HG03521 (cell line): Measurements from ENCODE around the gene DPYSL3.

Experiments
- ATAC-seq: cut with Tn5 transposase; IDR thresholded peaks from one replicate; pipeline ENCODE4 v1.9.1; 2021; ENCODE audit warnings: mild to moderate bottlenecking, moderate library complexity; ENCODE audit not compliant: unreplicated experiment

The DPYSL3 gene

DNA sequence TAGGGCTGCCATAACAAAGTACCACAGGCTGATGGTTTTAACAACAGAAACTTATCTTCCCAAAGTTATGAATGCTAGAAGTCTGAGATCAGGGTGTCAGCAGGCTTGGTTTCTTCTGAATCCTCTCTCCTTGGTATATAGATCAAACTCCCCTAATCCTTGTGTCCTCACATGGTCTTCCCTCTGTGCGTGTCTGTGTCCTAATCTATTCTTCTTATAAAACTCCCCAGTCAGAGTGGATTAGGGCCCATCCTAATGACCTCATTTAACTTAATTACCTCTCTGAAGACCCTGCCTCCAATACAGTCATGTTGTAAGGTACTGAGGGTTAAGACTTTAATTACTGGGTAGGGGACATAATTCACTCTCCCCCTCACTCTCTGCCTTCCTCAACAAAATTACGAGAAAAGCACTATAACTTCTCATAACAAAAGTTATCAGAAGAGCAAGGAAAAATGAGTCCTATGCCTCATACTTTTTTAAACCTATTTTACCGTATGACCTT, 68.6 kb downstream of the DPYSL3 start:
- no peak for ATAC-seq

DNA sequence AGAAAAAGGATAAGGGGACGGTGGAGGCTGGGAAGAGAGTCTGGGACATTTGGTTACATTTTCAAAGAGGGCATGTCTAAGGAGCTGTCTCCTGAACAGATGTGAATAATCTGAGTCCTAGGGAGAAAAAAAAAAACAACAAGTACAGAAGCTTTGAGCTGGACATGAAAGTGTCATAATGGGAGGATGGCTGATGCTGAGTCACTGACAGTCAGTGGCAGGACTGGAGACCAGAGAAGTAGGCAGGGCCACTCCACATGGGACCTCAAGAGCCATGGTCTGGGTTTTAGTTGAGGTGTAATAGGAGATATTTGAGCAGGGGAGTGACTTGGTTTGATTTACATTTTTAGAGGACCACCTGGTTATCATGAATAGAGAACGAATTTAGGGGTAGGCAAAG, 70.6 kb downstream of the DPYSL3 start:
- no peak for ATAC-seq

DNA sequence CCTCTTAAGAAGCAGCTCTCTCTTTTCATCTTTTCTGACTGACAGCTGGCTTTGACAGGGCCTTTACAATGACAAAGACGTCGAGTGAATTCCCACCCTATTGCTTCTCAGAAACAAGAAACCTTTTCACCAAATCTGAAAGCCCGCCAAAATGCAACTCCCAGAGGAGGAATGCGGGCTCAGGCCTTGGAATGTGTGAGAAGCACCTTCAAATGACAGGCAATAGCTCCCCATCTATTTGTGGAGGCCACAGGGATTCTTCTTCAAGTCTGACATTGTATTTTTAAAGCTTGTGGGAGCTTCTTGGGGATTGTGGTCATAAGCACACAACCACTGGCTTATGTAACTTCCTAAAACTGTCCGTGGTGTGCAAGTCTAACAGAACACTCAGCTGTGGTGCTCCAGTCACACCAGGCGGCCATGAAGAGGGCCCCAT, 72.7 kb downstream of the DPYSL3 start:
- no peak for ATAC-seq

DNA sequence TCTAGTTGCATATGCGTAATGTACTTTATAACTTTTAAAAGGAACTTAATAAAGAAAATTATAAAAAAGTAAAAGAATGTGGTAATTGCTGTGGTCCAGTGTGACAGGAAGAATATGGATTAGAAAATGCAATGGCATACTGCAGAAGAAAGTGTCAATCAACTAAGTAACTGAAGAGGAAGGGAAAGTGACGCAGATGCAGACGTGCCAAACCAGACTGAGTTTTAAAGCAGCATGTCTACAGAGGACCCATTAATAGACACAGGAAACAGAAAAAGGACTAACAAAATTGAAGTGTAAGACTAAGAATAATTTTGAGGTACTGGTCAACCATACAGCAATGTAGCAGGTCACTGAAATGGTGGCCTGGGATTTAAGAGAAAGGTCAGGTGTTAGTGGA, 73.3 kb downstream of the DPYSL3 start:
- peak; percentile 74 for ATAC-seq

DNA sequence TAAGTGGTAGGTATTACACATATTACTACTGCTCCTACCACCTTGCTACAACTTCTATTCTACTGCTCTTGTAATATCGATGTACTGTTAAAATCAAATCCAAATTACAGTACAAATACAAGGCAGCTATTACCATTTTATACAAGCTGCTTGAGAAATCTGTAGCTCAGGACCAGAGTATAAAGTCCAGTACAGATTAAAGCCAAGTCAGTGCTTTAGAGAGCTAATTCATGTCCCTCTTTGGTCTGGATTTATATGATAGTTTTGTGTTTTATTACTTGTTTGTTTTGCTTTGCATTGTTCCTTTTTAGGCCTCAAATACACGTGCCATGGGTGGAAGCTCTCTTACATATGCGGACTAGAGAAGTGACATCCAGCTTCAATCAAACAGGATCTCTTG, 75.8 kb downstream of the DPYSL3 start:
- ATAC-seq, result no peak

DNA sequence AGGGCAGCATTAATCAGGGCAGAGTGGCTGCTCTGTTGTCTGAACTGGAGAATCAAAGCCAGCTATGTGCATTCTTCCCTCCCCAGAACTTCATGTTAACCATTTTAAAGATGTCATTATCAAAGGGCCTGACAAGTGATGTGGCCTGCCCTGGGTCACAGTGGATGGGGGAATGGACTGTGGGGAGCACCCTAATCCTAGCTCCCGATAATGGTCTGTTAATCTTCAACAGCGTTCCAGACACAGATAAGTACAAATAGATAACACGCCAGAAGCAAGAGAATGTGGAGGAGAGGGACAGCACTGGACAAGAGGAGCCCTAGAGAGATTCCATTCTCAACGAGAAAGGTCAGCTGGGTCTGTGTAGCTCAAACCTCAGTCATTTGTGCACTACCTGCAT, 77.5 kb downstream of the DPYSL3 start:
- no peak for ATAC-seq

DNA sequence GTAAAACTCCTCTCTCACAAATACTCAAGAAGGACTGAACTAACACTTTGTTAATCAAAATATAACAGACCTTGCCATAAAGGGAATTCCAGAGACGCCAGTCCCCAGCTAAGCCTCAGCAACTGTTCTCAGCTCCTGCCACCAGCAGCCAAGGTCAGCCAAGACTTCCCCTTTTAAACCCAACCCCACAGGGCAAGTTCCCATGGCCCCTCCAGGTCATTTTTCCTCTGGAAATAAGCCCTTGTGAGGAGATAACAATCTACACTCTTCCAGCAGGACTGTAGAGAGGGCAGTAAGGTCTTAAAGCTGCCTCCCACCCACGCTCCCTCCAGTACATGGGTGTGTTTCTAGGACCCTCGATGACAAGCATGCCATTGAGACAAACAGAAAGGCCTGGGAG, 78.3 kb downstream of the DPYSL3 start:
- ATAC-seq, result no peak

DNA sequence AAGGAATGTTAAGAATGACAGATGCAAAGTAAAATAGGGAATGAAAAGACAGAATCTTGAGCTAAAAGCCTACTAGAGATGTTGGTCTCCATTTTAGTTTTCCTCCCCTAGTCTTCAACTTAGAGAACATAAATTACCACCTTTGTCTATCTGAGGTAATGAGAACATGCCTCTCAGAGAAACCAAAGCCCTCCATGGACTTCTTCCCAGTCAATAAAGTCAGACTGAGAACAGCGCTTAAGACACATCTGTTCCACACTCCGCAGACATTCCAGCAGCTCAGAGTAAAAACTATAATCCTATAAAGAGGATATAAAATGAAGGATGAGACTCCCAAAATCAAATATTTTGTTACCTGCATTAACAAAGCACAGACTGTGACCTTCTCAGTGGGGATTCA, 79.2 kb downstream of the DPYSL3 start:
- no peak for ATAC-seq

DNA sequence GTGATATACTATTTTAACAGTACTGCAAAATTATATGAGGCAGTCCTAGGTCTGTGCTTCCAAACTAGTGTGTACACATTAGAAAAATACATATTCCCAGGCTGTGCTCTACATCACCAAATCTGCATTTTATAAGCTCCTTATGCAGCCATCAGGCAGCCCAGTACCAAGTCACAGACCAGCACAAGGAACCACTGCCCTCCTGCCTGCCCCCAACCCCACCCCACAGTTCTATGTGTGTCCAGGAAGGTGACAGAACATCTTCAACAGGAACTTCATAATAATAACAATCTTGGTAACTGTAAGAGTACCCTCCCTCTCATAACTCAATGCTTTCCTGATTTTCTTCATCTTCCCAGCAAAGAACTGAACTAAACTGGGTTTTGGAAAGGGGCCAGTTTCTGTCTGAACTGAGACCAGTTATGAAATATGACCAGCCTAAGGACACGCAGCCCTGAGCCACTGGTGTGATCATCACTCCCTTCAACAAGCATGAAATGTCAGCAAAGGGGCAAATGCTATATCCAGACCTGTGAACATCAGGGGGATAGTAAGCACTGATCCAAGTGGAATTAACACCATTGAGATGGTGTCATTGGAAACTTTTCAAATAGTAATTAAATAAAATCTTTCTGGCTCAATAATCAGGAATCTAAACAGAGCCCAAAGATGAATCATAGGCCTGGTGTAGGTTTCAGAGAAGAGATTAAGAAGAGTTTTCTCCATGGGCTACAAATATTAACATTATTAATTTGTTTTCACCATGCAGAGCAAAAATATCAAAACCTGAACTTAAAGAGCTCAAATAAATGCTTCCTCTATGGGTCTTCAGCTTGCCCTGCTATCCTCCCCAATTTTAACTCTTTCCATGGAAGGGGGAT, 82.1 kb downstream of the DPYSL3 start:
- no peak for ATAC-seq

DNA sequence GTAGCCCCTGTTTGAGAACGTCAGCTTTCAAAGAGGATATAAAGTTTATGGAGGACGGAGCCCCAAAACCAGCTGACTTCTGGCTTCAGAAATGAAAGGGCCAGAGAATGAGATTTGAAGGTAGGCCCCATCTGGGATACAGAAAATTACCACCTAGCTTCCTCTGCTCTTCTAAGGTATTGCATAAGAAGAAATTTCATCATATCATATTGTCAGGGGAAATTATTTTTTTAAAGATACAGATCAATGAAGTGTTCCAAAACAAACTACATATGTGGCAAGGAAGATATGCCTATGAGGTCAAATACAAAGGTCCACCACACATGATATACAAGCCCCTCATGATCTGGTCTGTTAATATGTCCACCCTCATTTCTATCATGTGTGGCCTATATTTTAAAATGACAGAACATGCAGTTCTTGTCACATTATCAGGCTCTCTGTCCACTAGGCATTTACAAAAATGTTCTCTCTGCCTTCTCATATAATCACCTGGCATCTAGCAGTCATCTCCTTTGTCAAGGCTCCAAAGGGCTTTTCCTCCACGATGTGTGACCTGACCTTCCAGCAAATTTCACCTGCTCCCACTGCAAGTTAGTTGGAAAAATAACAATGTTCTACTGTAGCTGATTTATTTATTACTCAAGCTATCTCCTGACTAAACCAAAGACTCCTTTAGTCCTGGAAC, 83.1 kb downstream of the DPYSL3 start:
- no peak for ATAC-seq

DNA sequence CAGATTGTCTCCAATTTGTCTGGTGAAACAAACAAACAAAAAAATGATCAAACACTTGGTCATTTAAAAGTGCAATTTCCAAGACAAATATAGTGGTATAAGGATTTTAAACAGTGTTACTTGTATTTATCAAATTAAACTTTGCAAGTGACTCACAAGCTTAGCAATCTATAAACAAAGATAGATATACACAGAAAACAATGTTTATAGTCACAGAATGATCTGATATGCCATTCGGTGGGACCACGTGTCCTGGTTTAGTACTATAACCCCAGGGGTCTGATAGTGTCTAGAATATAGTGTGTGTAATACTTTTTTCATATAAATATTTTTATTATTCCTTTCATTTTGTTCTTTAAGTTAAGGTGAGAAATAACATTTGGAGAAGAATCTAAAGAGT, 91.3 kb downstream of the DPYSL3 start:
- ATAC-seq, result no peak

DNA sequence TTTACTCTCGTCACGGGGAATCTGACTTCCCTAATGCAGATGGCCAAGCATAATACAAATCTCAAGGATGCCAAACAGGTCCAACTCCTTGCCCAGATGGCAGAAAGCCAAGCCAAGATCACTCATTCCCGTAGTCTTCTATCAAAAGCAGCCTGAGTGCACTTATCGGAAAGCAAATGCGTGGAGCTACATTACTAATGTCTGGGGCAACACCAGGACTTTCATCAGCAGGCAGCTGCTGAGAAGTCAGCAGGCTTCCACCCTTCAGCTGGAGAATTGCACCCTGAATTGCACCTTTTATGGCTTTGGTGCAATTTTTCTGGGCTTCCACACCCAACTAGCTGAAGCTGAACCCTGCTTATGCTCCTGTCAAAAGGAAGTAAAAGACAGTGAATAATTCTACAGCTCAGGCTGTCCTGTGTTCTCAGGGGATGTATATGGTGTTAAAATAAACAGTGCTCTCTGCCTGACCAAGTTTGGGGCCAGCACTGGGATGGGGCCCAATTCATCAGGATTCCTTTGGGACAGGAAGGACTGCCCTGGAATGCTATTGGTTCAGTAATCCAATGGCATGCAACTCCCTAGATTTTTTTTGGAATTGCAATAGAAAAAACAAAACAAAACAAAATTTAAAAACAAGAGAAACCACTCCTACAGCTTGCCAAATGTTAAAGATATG, 92.6 kb downstream of the DPYSL3 start:
- no peak for ATAC-seq

DNA sequence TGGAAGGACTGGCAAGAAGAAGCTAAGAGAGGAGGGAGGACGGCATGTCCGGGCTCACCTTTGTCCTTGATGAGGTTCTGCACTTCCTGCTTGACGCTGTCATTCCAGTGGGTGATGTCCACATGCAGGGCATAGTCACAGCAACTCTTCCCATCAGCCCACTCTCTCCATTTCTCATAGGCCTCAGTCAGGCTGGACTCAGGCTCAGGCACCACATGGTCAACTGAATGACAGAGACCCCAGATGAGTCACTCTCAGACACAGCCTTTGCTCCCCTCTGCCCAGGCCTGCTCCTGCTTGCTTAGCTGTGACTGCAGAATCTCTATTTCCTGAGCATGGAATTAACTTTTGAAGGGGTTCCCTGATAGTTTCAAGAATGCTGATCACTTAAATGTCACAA, 94.2 kb downstream of the DPYSL3 start:
- no peak for ATAC-seq

DNA sequence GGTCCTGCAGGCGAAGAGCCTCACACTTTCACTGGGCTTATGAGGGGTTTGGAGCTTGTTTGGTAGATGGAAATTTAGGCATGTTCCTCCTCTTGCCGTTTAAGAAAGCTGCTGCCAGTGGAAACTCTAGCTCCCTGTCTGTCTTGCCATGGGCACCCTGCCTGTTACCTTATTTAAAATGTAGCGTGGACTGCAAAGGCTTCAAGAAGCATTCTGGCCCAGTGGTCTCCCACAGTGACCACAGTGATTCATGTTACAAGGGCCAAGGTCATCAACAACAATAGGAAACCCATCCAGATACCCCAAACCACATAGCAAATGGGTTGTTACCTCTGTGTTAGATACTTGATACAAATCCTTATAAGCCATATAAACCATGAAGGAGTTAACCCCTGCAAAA, 96.6 kb downstream of the DPYSL3 start:
- no peak for ATAC-seq

DNA sequence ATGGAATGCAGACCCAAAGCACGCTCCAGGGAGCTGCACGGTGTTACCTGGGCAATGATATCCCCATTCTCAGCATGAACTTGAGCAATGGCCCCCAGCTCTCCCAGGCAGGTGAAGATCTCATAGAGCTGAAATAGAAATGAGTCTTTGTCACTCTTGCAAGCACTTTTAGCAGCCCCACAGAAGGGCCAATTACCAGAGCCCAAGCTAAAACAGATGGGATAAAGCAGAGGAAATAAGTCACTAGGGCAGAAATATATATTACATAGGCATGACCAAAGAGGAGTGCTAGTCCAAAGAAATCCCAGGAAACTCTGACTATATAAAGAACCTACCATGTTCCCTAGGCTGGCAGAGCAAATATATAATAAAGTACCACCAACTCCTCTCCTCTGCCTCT, 97.3 kb downstream of the DPYSL3 start:
- no peak for ATAC-seq

DNA sequence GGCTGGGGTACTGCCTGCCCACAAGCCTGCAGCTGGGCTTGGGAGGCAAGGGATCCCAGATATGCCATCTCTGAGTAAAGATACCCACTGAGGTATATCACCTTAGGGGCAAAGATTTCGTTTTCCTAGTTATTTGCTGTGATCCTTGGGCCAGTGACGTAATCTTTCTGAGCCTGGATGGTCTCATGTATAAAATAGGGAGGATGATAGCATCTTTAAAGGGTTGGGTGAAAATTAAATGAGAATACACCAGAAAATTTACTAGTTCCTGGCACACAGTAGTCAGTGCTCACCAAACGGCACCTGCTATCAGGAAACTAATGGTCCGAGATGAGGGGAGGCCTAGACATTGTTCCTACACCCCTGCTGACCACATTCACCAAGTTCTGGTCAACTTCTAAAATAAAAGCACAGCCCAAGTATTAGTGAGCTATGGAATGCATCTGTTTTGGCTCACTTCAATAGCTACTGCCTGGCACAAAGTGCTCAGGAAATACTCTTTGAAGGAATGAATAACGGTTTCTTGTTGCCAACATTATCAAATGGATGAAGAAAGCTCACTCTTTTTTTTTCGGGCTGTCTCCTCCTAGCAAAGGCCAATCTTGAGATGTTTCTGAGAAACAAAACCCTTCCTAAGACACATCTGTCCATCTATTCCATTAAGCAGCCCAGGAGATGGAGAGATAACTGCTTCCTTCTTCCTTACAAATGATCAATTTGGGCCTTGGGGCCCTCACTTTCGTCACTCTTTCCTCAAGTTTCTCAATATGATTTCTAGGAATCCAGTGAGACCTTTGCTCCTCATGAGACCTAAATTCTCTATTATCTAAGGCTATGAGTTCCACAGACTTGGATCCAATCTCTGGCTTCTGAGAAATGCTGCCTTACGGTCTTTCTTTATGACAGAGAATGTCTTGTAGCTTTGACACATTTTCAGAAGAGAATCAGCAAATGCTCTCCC, 98.2 kb downstream of the DPYSL3 start:
- ATAC-seq, result no peak

DNA sequence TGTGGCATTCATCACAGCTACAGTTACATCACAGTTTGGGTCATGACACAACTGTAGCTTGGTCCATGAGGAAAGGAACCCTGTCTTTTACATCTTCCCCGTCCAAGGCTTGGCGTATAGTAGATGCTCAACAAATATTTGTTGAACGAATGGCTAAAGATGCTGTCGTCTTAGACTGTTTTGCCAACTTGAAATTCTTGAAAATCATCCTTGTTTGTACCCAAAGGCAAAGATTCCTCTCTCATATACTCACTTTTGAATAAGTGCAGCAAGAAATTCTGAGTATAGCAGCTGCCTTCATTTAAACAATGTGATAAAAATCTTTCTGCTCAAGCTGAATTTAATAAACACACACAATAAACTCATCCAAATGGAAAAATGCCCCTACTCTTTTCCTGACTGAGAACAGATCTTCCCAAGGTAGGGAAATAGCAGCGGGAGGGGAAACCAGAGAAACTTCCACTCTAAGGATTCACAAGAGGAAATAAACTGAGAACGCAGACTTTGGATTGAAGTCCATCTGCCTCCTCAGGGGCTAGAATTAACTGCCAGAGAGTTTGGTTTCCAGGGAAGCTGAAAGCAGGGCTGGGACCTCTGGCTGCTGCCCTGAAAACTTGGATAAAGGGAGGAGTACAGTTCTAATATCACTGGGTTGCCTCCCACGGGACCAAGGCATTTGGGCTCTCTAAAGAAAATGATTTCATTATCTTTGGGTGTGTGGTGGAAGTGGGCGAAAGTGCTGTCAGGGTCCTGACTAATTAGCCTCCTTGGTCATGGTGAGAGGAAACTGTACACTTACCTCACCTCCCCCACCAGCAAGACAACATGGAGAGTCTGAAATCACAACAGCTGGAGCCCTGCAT, 99.1 kb downstream of the DPYSL3 start:
- ATAC-seq, result no peak

DNA sequence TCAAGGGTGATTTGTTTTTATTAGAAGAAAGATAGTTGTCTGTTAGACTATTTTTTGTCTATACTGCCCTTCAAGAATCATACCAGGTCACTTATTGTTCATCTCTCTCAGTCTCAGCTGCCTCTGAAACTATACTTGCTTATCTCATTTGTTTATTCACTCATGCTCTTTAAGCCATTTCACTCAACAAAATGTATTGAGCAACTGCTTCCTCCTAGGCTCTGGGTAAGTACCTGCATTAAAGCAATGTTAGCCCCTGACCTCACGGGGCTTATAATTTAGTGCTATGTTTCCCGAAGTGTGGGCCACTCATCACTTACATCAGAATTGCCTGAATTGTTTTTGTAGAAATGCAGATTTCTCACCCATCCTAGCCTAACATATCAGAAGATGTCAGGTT, 100.9 kb downstream of the DPYSL3 start:
- ATAC-seq, result no peak

DNA sequence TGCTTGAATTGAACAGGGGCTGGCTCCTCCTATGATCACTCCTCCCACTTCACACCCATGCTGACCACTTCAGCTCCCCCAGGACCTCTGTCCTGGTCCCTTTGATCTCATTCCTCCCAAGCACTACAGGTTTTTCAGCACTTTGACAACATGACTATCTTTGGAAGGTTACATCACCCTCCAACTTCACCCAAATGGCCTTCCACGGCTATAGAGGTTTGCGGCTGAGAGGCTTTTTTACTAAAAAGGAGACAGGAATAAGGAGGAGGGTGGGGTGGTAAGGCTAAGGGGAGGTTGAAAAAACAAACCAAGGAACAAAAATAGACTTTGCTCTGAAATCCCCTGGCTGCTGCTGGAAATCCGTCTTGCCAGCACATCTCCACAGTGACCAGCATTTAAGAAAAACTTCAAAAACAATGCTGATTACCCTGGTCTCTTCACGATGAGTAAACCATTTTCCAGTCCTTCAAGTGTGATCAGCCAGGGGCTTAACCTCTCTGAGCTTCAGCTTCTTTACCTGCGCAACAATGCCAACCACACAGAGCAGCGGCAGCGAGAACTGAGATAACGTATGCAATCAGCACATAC, 102.7 kb downstream of the DPYSL3 start:
- ATAC-seq, result no peak
